AG09309 (cell line): ENCODE data around the gene CFTR.

Experiments
- DNase-seq: peaks from one replicate; pipeline ENCODE4 v3.0.0-alpha.2; 2010; ENCODE audit warnings: low read depth
- H3K4me3 ChIP-seq: 2 replicates; pipeline ENCODE4 v1.5.1; 2011; ENCODE audit warnings: mild to moderate bottlenecking, low read depth, low read length, moderate library complexity; ENCODE audit not compliant: control insufficient read depth
- TF ChIP-seq, protein P1 (sequence below): IDR thresholded peaks from 2 replicates; pipeline ENCODE4 v1.5.1; 2011; ENCODE audit warnings: mild to moderate bottlenecking, low read depth, low read length, inconsistent platforms; ENCODE audit not compliant: insufficient read depth, control insufficient read depth; ENCODE audit errors: missing control alignments

Gene CFTR

DNA sequence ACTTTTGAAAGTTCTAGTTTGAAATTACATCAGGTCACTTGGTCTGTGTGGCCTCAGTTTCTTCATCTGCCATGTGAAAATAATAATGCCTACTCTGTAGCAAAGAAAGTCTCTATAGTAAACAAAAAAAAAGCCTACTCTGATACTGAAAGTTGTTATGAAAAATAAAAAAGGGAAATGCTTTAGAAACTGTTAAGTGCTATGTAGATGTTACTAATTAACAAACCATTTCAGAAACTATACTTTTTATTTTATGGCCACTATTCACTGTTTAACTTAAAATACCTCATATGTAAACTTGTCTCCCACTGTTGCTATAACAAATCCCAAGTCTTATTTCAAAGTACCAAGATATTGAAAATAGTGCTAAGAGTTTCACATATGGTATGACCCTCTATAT is 50.6 kb downstream of the CFTR start:
- no peak overlapping the region for H3K4me3 ChIP-seq
- TF ChIP-seq, protein P1, sequence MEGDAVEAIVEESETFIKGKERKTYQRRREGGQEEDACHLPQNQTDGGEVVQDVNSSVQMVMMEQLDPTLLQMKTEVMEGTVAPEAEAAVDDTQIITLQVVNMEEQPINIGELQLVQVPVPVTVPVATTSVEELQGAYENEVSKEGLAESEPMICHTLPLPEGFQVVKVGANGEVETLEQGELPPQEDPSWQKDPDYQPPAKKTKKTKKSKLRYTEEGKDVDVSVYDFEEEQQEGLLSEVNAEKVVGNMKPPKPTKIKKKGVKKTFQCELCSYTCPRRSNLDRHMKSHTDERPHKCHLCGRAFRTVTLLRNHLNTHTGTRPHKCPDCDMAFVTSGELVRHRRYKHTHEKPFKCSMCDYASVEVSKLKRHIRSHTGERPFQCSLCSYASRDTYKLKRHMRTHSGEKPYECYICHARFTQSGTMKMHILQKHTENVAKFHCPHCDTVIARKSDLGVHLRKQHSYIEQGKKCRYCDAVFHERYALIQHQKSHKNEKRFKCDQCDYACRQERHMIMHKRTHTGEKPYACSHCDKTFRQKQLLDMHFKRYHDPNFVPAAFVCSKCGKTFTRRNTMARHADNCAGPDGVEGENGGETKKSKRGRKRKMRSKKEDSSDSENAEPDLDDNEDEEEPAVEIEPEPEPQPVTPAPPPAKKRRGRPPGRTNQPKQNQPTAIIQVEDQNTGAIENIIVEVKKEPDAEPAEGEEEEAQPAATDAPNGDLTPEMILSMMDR, result no peak
- DNase-seq, result no peak

DNA sequence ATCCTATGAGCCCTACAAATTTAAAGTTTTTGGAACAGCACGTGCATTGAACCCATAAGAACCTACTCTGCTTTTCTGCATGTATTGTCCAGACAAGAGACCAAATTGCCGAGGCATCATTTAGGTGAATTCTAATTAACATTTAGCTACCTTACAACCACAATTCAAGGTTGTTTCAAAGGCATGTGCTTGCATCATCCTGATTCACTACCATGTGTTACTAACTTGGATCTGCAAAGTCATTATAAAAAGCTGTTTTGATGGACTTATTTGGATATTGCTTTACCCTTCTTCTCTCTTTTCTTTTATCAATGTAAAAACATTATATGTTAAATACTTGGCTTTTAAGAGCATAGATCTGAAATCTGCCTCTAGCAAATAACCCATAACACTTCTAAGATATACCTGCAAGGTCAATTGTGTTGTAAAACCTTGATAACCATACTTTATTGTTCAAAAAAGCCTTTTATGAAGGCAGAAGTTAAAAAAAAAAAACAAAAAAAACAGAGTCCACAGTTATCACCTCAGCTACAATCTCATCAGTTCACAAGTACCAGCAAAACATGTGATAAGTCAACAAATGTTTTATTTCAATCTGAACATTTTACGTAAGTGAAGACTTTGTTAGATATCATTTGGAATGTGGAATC is 51.9 kb downstream of the CFTR start:
- H3K4me3 ChIP-seq, result no peak overlapping the region
- DNase-seq, result no peak
- TF ChIP-seq, protein P1, result no peak

DNA sequence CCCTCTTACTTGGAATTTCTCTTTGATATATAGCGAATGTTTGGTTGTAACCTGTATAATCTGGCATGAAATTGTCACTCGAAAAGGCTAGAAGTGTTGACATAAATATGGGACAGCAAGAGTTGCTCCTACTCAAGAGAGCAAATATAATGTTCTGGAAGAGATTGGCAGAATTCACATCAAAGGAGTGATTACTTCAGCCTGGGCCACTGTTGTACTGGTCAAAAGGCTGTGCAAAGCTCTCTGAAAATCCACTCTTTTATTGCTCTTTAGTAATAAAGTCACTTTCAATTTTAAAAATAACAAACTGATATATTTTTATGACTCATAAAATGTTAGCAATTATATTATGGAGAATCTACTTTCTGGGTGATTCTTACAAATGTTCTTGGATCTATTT is 58.2 kb downstream of the CFTR start:
- no peak overlapping the region for H3K4me3 ChIP-seq
- no peak for DNase-seq
- TF ChIP-seq, protein P1, result no peak

DNA sequence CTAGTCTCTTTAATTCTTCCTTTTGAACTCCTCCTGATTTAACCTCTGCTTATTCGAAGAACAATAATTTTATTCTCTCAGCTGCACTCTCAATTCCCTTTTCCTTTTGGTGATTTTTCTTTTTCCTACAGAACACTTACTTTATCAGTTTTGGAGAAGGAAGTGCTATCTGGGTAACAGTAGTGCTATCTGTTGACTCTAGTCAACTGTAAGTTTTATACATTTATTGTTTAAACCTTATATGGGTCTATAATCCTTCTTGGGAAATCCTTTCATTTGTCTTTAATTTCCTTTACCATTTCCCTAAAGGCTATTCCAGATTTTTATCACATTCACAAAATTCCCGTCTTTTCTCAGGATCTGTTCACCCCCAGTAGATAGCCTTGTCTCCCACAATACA is 64.2 kb downstream of the CFTR start:
- no peak overlapping the region for H3K4me3 ChIP-seq
- no peak for DNase-seq
- TF ChIP-seq, protein P1, result no peak

DNA sequence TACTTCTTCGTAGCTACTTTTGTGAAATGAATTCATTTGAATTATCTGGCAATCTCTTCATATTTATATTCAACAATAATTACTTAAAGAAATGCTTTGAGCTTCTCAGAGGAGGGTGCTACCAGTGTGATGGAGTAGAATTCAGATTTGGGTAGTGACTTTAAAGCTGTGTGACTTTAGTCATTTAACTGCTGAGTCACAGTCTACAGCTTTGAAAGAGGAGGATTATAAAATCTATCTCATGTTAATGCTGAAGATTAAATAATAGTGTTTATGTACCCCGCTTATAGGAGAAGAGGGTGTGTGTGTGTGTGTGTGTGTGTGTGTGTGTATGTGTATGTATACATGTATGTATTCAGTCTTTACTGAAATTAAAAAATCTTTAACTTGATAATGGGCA is 68.2 kb downstream of the CFTR start:
- TF ChIP-seq, protein P1, result no peak
- H3K4me3 ChIP-seq, result no peak overlapping the region
- no peak for DNase-seq

DNA sequence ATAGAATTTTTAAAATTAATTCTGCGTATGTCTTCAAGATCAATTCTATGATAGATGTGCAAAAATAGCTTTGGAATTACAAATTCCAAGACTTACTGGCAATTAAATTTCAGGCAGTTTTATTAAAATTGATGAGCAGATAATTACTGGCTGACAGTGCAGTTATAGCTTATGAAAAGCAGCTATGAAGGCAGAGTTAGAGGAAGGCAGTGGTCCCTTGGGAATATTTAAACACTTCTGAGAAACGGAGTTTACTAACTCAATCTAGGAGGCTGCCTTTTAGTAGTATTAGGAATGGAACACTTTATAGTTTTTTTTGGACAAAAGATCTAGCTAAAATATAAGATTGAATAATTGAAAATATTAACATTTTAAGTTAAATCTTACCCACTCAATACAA is 70.8 kb downstream of the CFTR start:
- TF ChIP-seq, protein P1, result no peak
- H3K4me3 ChIP-seq, result no peak overlapping the region
- DNase-seq, result no peak
